PC-9 (cell line): ENCODE results near the gene TENT5C. TPM values are rescaled to one million over a fixed set of nuclear protein-coding genes. Genes with fewer than 3 reads are reported as not detected.

ENCODE experiments used
- BruUV-seq: library from RNA; stranded (reverse); fragments of 400-500 nt; replicated peaks from 2 replicates; lab custom pipeline; 2021; lab: Mats Ljungman, UMichigan
- CTCF ChIA-PET: fragments of 300-600 bp; sonication (Branson Sonifier 250); formaldehyde crosslinking; loops from one replicate; lab custom pipeline; 2022; ENCODE audit warnings: antibody characterized with exemption; lab: Charles Lee
- POLR2A ChIA-PET: fragments of 300-600 bp; sonication (Branson Sonifier 250); formaldehyde crosslinking; loops from one replicate; lab custom pipeline; 2022; ENCODE audit warnings: antibody characterized with exemption; ENCODE audit not compliant: unreplicated experiment; lab: Charles Lee
- DNase-seq, 2 experiments: peaks; one replicate each; pipeline versions ENCODE4 v3.0.0 to v3.0.0-alpha.2; 2015 to 2022; ENCODE audit warnings: mixed read lengths in 1 of 2
- H2AFZ ChIP-seq: fragments of 200-600 bp; sonication (generic); 2 replicates; pipeline ENCODE4 v1.8.1; 2017; ENCODE audit warnings: antibody characterized with exemption
- H3F3A ChIP-seq: fragments of 200-600 bp; sonication (generic); 2 replicates; pipeline ENCODE4 v1.8.1; 2017; ENCODE audit warnings: antibody characterized with exemption, mild to moderate bottlenecking, low read depth; ENCODE audit not compliant: insufficient read depth
- H3K27ac ChIP-seq: fragments of 200-600 bp; sonication (generic); 2 replicates; pipeline ENCODE4 v1.6.1; 2016; ENCODE audit warnings: mixed run types
- H3K27me3 ChIP-seq: fragments of 200-600 bp; sonication (generic); 2 replicates; pipeline ENCODE4 v1.6.1; 2016; ENCODE audit warnings: low read depth, mixed run types; ENCODE audit not compliant: insufficient read depth
- H3K36me3 ChIP-seq: fragments of 200-600 bp; sonication (generic); 2 replicates; pipeline ENCODE4 v1.6.1; 2016; ENCODE audit warnings: low read depth, mixed run types
- H3K4me1 ChIP-seq: fragments of 200-600 bp; sonication (generic); replicated peaks from 2 replicates; pipeline ENCODE4 v1.6.1; 2016; ENCODE audit warnings: mixed run types; ENCODE audit not compliant: insufficient read depth
- H3K4me2 ChIP-seq: fragments of 200-600 bp; sonication (generic); 2 replicates; pipeline ENCODE4 v1.6.1; 2017; ENCODE audit warnings: mixed run types
- H3K4me3 ChIP-seq: fragments of 200-600 bp; sonication (generic); 2 replicates; pipeline ENCODE4 v1.6.1; 2016; ENCODE audit warnings: mixed run types
- H3K79me2 ChIP-seq: fragments of 200-600 bp; sonication (generic); 2 replicates; pipeline ENCODE4 v1.6.1; 2017; ENCODE audit warnings: low read depth, mixed run types
- H3K9me2 ChIP-seq: fragments of 200-600 bp; sonication (generic); 2 replicates; pipeline ENCODE4 v1.8.1; 2017; ENCODE audit warnings: mild to moderate bottlenecking; ENCODE audit not compliant: insufficient read depth
- H3K9me3 ChIP-seq: fragments of 200-600 bp; sonication (generic); 2 replicates; pipeline ENCODE4 v1.8.1; 2016; ENCODE audit warnings: low read depth; ENCODE audit not compliant: insufficient read depth
- H4K20me1 ChIP-seq: fragments of 200-600 bp; sonication (generic); 2 replicates; pipeline ENCODE4 v1.8.1; 2017; ENCODE audit not compliant: insufficient read depth
- CTCF ChIP-seq: fragments of 200-600 bp; sonication (generic); conservative IDR thresholded peaks from 2 replicates; pipeline ENCODE4 v1.6.1; 2017; ENCODE audit warnings: mixed run types, antibody characterized with exemption, mild to moderate bottlenecking, moderate library complexity
- EZH2 ChIP-seq: fragments of 200-600 bp; sonication (generic); IDR thresholded peaks from 2 replicates; pipeline ENCODE4 v1.8.0; 2017; ENCODE audit warnings: antibody characterized with exemption, low read depth
- intact Hi-C: fragments of 100-400 bp; cut with micrococcal nuclease; formaldehyde crosslinking; loops from one replicate; pipeline ENCODE4 v1.10.0; 2022; ENCODE audit not compliant: unreplicated experiment
- total RNA-seq: library from RNA; stranded (reverse); gene quantifications from 2 replicates; pipeline ENCODE4 v1.2.3, GENCODE V29; 2021

TENT5C gene
- total RNA-seq, 1 experiment from 2014 or later, result 4.3 TPM

GRCh38 chr1:117591252-117591651, 14.6 kb upstream of the TENT5C start:
- H3K27me3 ChIP-seq, result no peaks in the 10 kb centered on the region
- H3K27ac ChIP-seq, result no peak overlapping the region
- no peaks in the 10 kb centered on the region for H3K9me3 ChIP-seq
- no peaks in the 10 kb centered on the region for H3K9me2 ChIP-seq
- no peaks in the 10 kb centered on the region for H4K20me1 ChIP-seq
- H2AFZ ChIP-seq, result no peak overlapping the region
- H3K4me1 ChIP-seq, result peaks cover 21% of the 10 kb centered on the region
- intact Hi-C loops, result no loop called here
- H3K4me3 ChIP-seq, result no peak overlapping the region
- peaks cover 10% of the 10 kb centered on the region; the same call in 1 of the 2 replicates for H3F3A ChIP-seq
- POLR2A ChIA-PET, result interaction anchor here (0.6 kb wide), 2 partner anchors 9 to 1549 kb away, joined by 3 to 30 read pairs; partner anchors contain the start of gene WARS2
- no TSS peak for BruUV-seq
- no peaks in the 10 kb centered on the region for H3K36me3 ChIP-seq
- CTCF ChIA-PET, result interaction anchor here (0.7 to 1.3 kb wide), 3 partner anchors 12 to 530 kb away, joined by 3 to 8 read pairs (median 6); no protein-coding TSS in a partner anchor
- DNase-seq, result peak in 1 of 2 experiments; percentile 72
- peak overlapping the region; percentile 22 for H3K4me2 ChIP-seq
- TF ChIP-seq EZH2, result no peak
- no peak for TF ChIP-seq CTCF
- no peaks in the 10 kb centered on the region for H3K79me2 ChIP-seq

DNA sequence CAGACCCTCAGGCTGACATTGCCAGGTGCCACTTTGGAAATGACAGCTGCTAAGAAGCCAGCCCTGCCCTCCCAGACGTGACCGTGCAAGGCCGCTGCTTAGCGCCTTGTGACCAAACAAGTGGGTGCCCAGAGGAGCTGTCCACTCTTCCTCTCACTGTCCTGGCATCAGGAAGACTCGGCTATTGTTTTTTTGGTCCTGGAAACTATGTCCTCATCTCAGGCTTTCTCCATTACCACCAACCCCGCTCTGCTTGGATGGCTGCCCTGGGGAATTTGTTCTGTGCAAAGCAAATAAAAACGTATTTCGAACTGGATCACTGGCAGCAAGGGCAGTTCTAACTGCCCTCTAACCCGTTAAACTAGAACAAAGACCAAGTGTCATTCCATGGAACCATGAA, 13.7 kb upstream of the TENT5C start:
- no peaks in the 10 kb centered on the region for H3K79me2 ChIP-seq
- H3K9me2 ChIP-seq, result no peaks in the 10 kb centered on the region
- peaks cover 10% of the 10 kb centered on the region; the same call in 1 of the 2 replicates for H3F3A ChIP-seq
- no peaks in the 10 kb centered on the region for H3K27me3 ChIP-seq
- no TSS peak for BruUV-seq
- no peak overlapping the region for H3K4me3 ChIP-seq
- no peaks in the 10 kb centered on the region for H3K9me3 ChIP-seq
- CTCF ChIA-PET, result no interaction called here
- peaks cover 21% of the 10 kb centered on the region for H3K4me1 ChIP-seq
- no peak overlapping the region for H3K4me2 ChIP-seq
- DNase-seq, result no peak
- POLR2A ChIA-PET, result no interaction called here
- TF ChIP-seq EZH2, result no peak
- no peak for TF ChIP-seq CTCF
- no peaks in the 10 kb centered on the region for H4K20me1 ChIP-seq
- intact Hi-C loops, result no loop called here
- no peak overlapping the region for H3K27ac ChIP-seq
- H2AFZ ChIP-seq, result no peak overlapping the region
- no peaks in the 10 kb centered on the region for H3K36me3 ChIP-seq

DNA sequence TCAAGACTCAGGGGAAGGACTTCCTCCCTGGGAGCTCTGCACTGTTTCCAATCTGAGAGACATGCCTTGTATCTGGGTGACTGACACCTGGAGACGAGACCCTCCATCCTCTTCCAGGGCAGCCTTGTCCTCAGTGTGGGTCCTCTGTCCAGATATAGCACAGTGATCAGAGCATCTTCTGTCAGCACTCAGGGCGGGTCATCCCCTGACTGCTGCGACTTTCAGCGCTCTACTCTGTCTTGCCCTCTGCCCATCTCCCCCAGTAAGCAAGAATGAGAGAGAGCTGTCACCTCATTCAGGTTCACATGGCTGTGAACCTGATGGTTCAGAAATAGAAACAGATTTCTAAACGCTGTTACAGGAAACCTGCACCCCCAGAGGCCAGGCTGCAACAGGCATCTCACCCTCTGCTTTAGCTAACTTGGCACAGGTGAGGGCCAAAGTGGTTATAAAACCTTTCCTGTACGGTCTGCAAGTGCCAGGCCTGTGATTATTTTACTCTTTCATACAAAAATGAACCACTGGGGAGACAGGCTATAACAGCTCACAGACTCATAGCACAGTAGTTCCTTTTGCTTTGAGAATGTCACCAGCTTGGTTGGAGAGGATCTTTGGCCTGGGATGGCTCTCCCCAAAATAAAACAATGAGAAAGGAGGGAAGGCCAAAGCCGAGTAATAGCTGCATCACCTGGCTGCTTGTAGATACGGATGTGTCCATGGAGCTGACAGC, 11.4 kb upstream of the TENT5C start:
- Histone ChIP-seq H3K4me2 (no peak overlapping the region), H2AFZ (no peak overlapping the region), H3K27me3 (no peaks in the 10 kb centered on the region), H4K20me1 (no peaks in the 10 kb centered on the region), H3K9me3 (no peaks in the 10 kb centered on the region), H3K79me2 (no peaks in the 10 kb centered on the region), H3K4me3 (no peak overlapping the region), H3K27ac (no peak overlapping the region), H3K4me1 (peaks cover 21% of the 10 kb centered on the region), H3F3A (peaks cover 10% of the 10 kb centered on the region; the same call in 1 of the 2 replicates), H3K36me3 (no peaks in the 10 kb centered on the region), H3K9me2 (no peaks in the 10 kb centered on the region)
- intact Hi-C loops, result no loop called here
- no peak for TF ChIP-seq CTCF
- no peak for TF ChIP-seq EZH2
- DNase-seq, result no peak
- ChIA-PET POLR2A (no interaction called here), CTCF (no interaction called here)
- BruUV-seq, result no TSS peak
